GM12891 (cell line): ENCODE measurements around the gene HSPA5.

Source experiments
- POLR2A ChIP-seq: IDR thresholded peaks from 2 replicates; pipeline ENCODE4 v1.6.1; 2011; ENCODE audit warnings: low read depth, low read length, control low read depth
- POLR2AphosphoS5 ChIP-seq: IDR thresholded peaks from 2 replicates; pipeline ENCODE4 v1.6.1; 2011; ENCODE audit warnings: low read depth, low read length, control low read depth
- SPI1 ChIP-seq: IDR thresholded peaks from 2 replicates; pipeline ENCODE4 v1.6.1; 2011; ENCODE audit warnings: low read depth, low read length, control low read depth
- TAF1 ChIP-seq: IDR thresholded peaks from 2 replicates; pipeline ENCODE4 v1.6.1; 2011; ENCODE audit warnings: low read depth, low read length, control low read depth

DNA sequence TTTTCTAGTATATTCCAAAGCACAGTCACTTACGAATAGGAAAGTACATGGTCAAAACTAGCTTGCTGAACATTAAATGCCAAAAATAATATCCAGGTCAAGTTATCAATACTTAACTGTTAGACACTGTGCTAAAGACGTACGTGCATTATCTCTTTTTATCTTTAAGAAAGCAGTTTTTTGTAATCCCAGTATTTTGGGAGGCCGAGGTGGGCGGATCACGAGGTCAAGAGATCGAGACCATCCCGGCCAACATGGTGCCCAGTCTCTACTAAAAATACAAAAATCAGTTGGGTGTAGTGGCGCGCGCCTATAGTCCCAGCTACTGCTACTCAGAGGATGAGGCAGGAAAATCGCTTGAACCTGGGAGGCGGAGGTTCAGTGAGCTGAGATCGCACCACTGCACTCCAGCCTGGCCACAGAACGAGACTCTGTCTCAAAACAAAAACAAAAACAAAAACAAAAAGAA, 2.7 kb upstream of the HSPA5 start:
- TF ChIP-seq TAF1 (no peak), POLR2AphosphoS5 (no peak), SPI1 (no peak), POLR2A (no peak)
